GM12865 (cell line): ENCODE data around the gene MVB12A.

ENCODE experiments used
- DNase-seq: peaks from one replicate; pipeline ENCODE4 v3.0.0; 2010; ENCODE audit warnings: low read depth
- H3K4me3 ChIP-seq: 2 replicates; pipeline ENCODE4 v1.5.1; 2011; ENCODE audit warnings: mild to moderate bottlenecking, low read depth, low read length, control low read depth
- CTCF ChIP-seq: IDR thresholded peaks from 2 replicates; pipeline ENCODE4 v1.5.1; 2011; ENCODE audit warnings: low read length, control low read depth, low read depth, inconsistent platforms; ENCODE audit not compliant: insufficient read depth; ENCODE audit errors: missing control alignments

Gene MVB12A

GRCh38 chr19:17419621-17420474, at the start of gene MVB12A:
TSS of gene MVB12A (plus strand) at chr19:17420047. CDS start at chr19:17420136, 89 bp downstream.
- peak; percentile 99 for DNase-seq
- H3K4me3 ChIP-seq, result peak within 1 kb of the TSS; percentile 92
- TF ChIP-seq CTCF, result no peak

DNA sequence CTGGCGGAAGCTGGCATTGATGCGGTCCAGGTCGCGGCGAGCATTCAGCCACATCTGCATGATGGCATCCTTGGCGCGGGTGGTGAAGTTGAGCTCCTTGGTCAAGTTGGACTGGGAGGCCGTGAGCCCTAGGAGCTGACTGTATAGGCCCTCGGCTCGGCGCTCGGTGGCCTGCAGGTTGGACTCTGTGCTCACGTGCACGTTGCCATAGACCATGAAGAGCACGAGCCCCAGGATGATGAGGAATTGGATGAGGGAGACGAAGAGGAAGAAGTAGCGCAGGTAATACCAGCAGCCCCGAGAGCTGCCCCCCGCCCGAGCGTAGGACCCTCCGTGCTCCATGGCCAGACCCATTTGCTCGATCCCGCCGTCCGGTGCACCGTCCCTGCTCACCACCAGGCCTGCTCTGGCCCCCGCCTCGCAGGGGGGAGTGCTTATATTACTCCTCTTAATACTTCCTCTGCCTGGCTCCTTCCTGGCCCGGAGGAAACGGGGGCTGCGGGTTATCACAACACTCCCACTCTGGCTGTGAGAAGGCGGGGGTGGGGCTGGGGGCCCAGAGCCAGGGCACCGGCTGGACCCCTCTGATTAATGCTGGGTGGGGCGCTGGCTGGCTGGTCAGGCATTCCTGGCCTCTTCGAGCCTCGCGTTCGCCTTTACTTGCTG, 42.8 kb upstream of the MVB12A start, which contains the start of gene PLVAP:
Gene PLVAP (minus strand): TSS at position 408 of the 666 bp plus-strand sequence. CDS start 54 bp downstream, at position 354.
- no peak for TF ChIP-seq CTCF
- DNase-seq, result no peak
- H3K4me3 ChIP-seq, result no peak within 1 kb of the TSS

- no peak overlapping the region for H3K4me3 ChIP-seq
- DNase-seq, result no peak
- no peak for TF ChIP-seq CTCF
Observed at GRCh38 chr19:17378271-17378670, 41.6 kb upstream of the MVB12A start.

GRCh38 chr19:17379221-17379631, 40.6 kb upstream of the MVB12A start:
- no peak overlapping the region for H3K4me3 ChIP-seq
- DNase-seq, result no peak
- TF ChIP-seq CTCF, result no peak

GRCh38 chr19:17380426-17381138, 39.3 kb upstream of the MVB12A start:
- H3K4me3 ChIP-seq, result no peak overlapping the region
- TF ChIP-seq CTCF, result no peak
- no peak for DNase-seq

GRCh38 chr19:17385878-17386611, 33.8 kb upstream of the MVB12A start:
- no peak overlapping the region for H3K4me3 ChIP-seq
- TF ChIP-seq CTCF, result peak; percentile 95
- peak; percentile 71 for DNase-seq
